Neutrophil (primary cell): ENCODE results near the gene DNAJC4.

Experiments used
- H3K27ac ChIP-seq: fragments of 200-600 bp; sonication (generic); 2 replicates; pipeline ENCODE4 v1.5.1; 2016; ENCODE audit warnings: mild to moderate bottlenecking, moderate library complexity
- H3K27me3 ChIP-seq: fragments of 200-600 bp; sonication (generic); 2 replicates; pipeline ENCODE4 v1.6.0; 2016; ENCODE audit warnings: mild to moderate bottlenecking
- H3K36me3 ChIP-seq: fragments of 200-600 bp; sonication (generic); 2 replicates; pipeline ENCODE4 v1.5.1; 2017
- H3K4me1 ChIP-seq, 2 experiments: fragments of 200-600 bp in 1 of 2; sonication (generic) in 1 of 2; 1 replicate in 1 of 2; 2 replicates in 1 of 2; pipeline versions ENCODE4 v1.5.1 to v1.6.1; 2013 to 2016; ENCODE audit warnings: low read depth in 1 of 2, low read length in 1 of 2, mild to moderate bottlenecking in 1 of 2, moderate library complexity in 1 of 2; ENCODE audit not compliant: control insufficient read depth in 1 of 2, insufficient read depth in 1 of 2
- H3K4me3 ChIP-seq, 2 experiments: fragments of 200-600 bp in 1 of 2; sonication (generic) in 1 of 2; 1 replicate in 1 of 2; 2 replicates in 1 of 2; pipeline ENCODE4 v1.5.1; 2013 to 2016; ENCODE audit warnings: low read depth in 1 of 2, low read length in 1 of 2, mild to moderate bottlenecking in 1 of 2, moderate library complexity in 1 of 2
- H3K9me3 ChIP-seq: fragments of 200-600 bp; sonication (generic); 2 replicates; pipeline ENCODE4 v1.5.1; 2016
- TF ChIP-seq, protein P1 (sequence below): fragments of 200-600 bp; sonication (generic); IDR thresholded peaks from 2 replicates; pipeline ENCODE4 v1.5.1; 2016; ENCODE audit warnings: antibody characterized with exemption

Gene DNAJC4

DNA sequence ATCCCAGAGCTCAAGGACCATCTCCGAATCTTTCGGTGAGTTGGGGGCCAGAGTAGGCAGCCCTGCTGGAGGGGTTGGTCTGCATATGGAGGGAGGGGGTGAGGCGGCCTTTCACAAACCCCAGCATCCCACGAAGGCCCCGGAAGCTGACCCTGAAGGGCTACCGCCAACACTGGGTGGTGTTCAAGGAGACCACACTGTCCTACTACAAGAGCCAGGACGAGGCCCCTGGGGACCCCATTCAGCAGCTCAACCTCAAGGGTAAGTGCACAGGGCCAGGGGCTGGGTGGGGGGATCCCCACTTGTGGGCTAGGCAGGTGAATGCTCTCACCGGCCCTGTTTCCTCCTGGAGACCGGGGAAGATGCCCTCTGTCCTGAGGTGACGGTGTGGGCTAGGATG lies 10.6 kb upstream of the DNAJC4 start:
- TF ChIP-seq, protein P1, sequence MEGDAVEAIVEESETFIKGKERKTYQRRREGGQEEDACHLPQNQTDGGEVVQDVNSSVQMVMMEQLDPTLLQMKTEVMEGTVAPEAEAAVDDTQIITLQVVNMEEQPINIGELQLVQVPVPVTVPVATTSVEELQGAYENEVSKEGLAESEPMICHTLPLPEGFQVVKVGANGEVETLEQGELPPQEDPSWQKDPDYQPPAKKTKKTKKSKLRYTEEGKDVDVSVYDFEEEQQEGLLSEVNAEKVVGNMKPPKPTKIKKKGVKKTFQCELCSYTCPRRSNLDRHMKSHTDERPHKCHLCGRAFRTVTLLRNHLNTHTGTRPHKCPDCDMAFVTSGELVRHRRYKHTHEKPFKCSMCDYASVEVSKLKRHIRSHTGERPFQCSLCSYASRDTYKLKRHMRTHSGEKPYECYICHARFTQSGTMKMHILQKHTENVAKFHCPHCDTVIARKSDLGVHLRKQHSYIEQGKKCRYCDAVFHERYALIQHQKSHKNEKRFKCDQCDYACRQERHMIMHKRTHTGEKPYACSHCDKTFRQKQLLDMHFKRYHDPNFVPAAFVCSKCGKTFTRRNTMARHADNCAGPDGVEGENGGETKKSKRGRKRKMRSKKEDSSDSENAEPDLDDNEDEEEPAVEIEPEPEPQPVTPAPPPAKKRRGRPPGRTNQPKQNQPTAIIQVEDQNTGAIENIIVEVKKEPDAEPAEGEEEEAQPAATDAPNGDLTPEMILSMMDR: no peak
- H3K36me3 ChIP-seq: peaks cover 98% of the 10 kb centered on the region
- H3K9me3 ChIP-seq: no peaks in the 10 kb centered on the region
- no peak overlapping the region for H3K4me3 ChIP-seq
- H3K27ac ChIP-seq: peak overlapping the region; percentile 38
- H3K4me1 ChIP-seq: peaks cover 0 to 7% of the 10 kb centered on the region in 2 experiments
- H3K27me3 ChIP-seq: no peaks in the 10 kb centered on the region

DNA sequence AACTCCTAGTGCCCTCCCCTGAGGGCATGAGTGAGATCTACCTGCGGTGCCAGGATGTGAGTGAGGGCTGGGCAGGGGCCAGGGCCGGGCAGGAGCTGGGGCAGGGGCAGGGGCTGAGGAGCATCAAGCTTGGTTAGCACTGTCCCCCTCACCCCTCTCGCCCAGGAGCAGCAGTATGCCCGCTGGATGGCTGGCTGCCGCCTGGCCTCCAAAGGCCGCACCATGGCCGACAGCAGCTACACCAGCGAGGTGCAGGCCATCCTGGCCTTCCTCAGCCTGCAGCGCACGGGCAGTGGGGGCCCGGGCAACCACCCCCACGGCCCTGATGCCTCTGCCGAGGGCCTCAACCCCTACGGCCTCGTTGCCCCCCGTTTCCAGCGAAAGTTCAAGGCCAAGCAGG lies 10.1 kb upstream of the DNAJC4 start:
- Histone ChIP-seq H3K4me3 (no peak overlapping the region), H3K4me1 (peaks cover 5 to 8% of the 10 kb centered on the region in 2 experiments), H3K27ac (no peak overlapping the region), H3K27me3 (no peaks in the 10 kb centered on the region), H3K36me3 (peaks cover 93% of the 10 kb centered on the region), H3K9me3 (no peaks in the 10 kb centered on the region)
- TF ChIP-seq, protein P1: no peak

DNA sequence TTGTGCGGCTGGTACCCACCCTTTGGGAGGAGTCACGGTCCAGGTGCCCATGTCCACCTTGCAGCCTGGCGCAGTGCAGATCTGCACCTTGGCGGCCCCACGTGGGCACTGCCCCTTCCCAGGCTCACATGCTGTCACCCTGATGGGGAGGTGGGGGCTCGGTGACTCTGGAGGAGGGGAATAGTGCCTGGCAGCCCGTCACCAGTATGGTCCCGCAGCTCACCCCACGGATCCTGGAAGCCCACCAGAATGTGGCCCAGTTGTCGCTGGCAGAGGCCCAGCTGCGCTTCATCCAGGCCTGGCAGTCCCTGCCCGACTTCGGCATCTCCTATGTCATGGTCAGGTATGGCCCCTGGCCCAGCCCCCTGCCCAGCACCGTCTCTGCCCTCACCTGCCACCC lies 9.6 kb upstream of the DNAJC4 start:
- peaks cover 10 to 12% of the 10 kb centered on the region in 2 experiments for H3K4me1 ChIP-seq
- H3K9me3 ChIP-seq: no peaks in the 10 kb centered on the region
- TF ChIP-seq, protein P1: no peak
- H3K36me3 ChIP-seq: peaks cover 88% of the 10 kb centered on the region
- peak overlapping the region; percentile 36 for H3K27ac ChIP-seq
- no peaks in the 10 kb centered on the region for H3K27me3 ChIP-seq
- no peak overlapping the region for H3K4me3 ChIP-seq

DNA sequence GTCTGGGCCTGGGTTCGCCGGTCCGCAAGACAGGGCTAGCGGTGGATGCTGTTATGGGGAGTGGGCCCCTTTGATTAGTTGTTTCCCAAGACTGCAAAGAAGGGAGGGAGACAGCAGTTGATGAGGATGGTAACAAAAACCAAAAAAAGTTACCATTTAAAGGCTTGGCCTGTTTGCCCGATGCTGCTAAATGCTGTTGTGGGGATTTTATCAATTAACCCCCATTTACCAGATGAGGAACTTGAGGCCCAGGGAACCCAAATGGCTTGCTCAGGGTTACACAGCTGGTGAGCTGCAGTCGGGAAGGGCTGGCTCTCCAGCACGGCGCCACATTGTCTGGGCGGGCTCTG lies 7.7 kb upstream of the DNAJC4 start:
- TF ChIP-seq, protein P1: no peak
- peaks cover 24 to 26% of the 10 kb centered on the region in 2 experiments for H3K4me1 ChIP-seq
- peaks cover 71% of the 10 kb centered on the region for H3K36me3 ChIP-seq
- H3K27ac ChIP-seq: peak overlapping the region; percentile 85
- no peaks in the 10 kb centered on the region for H3K27me3 ChIP-seq
- no peaks in the 10 kb centered on the region for H3K9me3 ChIP-seq
- no peak overlapping the region for H3K4me3 ChIP-seq

DNA sequence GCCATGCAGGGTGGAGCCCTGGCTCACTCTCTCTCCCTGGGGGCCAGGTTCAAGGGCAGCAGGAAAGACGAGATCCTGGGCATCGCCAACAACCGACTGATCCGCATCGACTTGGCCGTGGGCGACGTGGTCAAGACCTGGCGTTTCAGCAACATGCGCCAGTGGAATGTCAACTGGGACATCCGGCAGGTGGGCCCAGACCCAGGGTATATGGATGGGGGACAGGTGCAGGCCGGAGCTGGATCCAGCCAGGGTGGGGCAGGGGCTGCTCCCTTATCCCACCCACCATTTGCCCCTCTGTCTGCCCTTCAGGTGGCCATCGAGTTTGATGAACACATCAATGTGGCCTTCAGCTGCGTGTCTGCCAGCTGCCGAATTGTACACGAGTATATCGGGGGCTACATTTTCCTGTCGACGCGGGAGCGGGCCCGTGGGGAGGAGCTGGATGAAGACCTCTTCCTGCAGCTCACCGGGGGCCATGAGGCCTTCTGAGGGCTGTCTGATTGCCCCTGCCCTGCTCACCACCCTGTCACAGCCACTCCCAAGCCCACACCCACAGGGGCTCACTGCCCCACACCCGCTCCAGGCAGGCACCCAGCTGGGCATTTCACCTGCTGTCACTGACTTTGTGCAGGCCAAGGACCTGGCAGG lies 7.2 kb upstream of the DNAJC4 start:
- Histone ChIP-seq H3K4me1 (peaks cover 24 to 27% of the 10 kb centered on the region in 2 experiments), H3K27me3 (no peaks in the 10 kb centered on the region), H3K36me3 (peaks cover 66% of the 10 kb centered on the region), H3K4me3 (no peak overlapping the region), H3K9me3 (no peaks in the 10 kb centered on the region), H3K27ac (peak overlapping the region; percentile 85)
- TF ChIP-seq, protein P1: no peak
